HG03457 (cell line): ENCODE results near the gene TPPP.

Experiments
- ATAC-seq: cut with Tn5 transposase; IDR thresholded peaks from one replicate; pipeline ENCODE4 v1.9.1; 2021; ENCODE audit warnings: moderate number of reproducible peaks; ENCODE audit not compliant: unreplicated experiment

TPPP gene

GRCh38 chr5:610744-611730 is 82.1 kb downstream of the TPPP start:
- ATAC-seq = no peak

GRCh38 chr5:610011-610743 is 83.0 kb downstream of the TPPP start:
- ATAC-seq = no peak
